ENCODE results near the gene CYRIA. TPM values are rescaled to one million over a fixed set of nuclear protein-coding genes. Genes with fewer than 3 reads are reported as not detected.

CYRIA gene
- total RNA-seq (2021): 3.9 and 4.0 TPM in 2 replicates
- Bru-seq, nascent RNA: percentile 41 among the genes with signal in this experiment
- BruChase-seq, experiment 1, labeled RNA remaining after a 2-hour chase: percentile 35 among the genes with signal in this experiment
- percentile 33 among the genes with signal in this experiment for BruChase-seq, experiment 2, labeled RNA remaining after a 6-hour chase
- long read RNA-seq, full-length matches to known transcripts: 5 of 8 reads
- long read RNA-seq, partial matches to known transcripts: 2 of 8 reads
- long read RNA-seq, other reads (novel, unspliced or antisense): 1 of 8 reads

DNA sequence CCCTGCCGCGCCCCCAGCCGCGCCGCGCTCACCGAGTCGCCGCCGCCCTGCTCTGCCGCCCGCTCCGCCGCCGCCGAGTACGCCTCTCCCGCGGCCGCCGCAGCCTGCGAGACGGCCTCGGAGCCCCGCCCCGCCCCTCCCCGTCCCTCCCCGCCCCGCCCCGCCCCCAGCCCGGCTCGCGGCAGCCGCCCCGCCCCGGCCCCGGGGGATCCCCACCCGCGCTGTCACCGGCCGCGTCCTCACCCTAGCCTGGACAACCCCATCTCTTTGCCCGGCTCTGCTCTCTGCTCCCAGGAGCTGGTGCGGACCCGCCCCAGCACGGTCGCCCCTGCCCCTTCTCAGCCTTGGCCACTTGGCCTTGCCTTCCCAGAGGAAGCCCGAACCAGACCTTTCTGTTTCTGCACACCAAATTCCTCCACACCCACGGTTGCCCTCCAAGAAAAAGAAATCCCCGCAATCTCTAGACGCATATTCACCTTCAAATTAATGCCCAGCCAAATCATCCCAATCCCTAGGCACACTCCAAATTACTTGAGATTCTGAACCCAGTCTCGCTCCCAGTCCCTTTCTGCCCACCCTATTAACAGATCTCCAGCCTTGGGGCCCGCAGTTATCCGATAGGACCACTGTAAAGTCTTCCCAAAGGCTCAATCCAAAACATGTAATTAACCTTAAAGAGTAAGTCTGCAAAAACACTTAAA, at the start of gene CYRIA:
TSS of gene CYRIA (minus strand) at position 87 of the 701 bp plus-strand sequence. CDS start 77,715 bp downstream, outside the sequence.
- peak; percentile 29 to 50 for DNase-seq
- no peaks in the 10 kb centered on the region for H3K9me3 ChIP-seq (ENCODE audit: insufficient read depth, low read depth)
- no peaks in the 10 kb centered on the region for H3K9me2 ChIP-seq (ENCODE audit: insufficient read depth)
- peak within 1 kb of the TSS; percentile 53; the same call in 1 of the 2 replicates for H2AFZ ChIP-seq
- H3K4me3 ChIP-seq: peak within 1 kb of the TSS; percentile 57; the same call in 1 of the 2 replicates
- H3F3A ChIP-seq (ENCODE audit: insufficient read depth, low read depth): no peaks in the 10 kb centered on the region
- ChIA-PET CTCF (no interaction called here), POLR2A (ENCODE audit: unreplicated experiment) (no interaction called here)
- H3K79me2 ChIP-seq (ENCODE audit: low read depth): no peaks in the 10 kb centered on the region
- peak within 1 kb of the TSS; percentile 93 for H3K4me2 ChIP-seq
- no peaks in the 10 kb centered on the region for H3K36me3 ChIP-seq (ENCODE audit: low read depth)
- peaks cover 15% of the 10 kb centered on the region; the same call in 1 of the 2 replicates for H3K27me3 ChIP-seq (ENCODE audit: insufficient read depth, low read depth)
- no peaks in the 10 kb centered on the region for H4K20me1 ChIP-seq (ENCODE audit: insufficient read depth)
- peaks cover 9% of the 10 kb centered on the region for H3K4me1 ChIP-seq (replicated peaks; ENCODE audit: insufficient read depth)
- no TSS peak for BruUV-seq (replicated peaks)
- H3K27ac ChIP-seq: no peak within 1 kb of the TSS
- TF ChIP-seq EZH2 (IDR thresholded peaks at IDR 0.05; ENCODE audit: low read depth): no peak
- no peak for TF ChIP-seq CTCF (conservative IDR thresholded peaks at IDR 0.05)
- intact Hi-C loops (cut with micrococcal nuclease; ENCODE audit: unreplicated experiment): no loop called here

- Histone ChIP-seq H3K27me3 (ENCODE audit: insufficient read depth, low read depth) (no peaks in the 10 kb centered on the region), H3K79me2 (ENCODE audit: low read depth) (no peaks in the 10 kb centered on the region), H2AFZ (no peak overlapping the region), H3F3A (ENCODE audit: insufficient read depth, low read depth) (no peaks in the 10 kb centered on the region), H3K36me3 (ENCODE audit: low read depth) (no peaks in the 10 kb centered on the region), H3K4me1 (replicated peaks; ENCODE audit: insufficient read depth) (no peaks in the 10 kb centered on the region), H3K9me2 (ENCODE audit: insufficient read depth) (no peaks in the 10 kb centered on the region), H3K27ac (no peak overlapping the region), H3K4me3 (no peak overlapping the region), H3K9me3 (ENCODE audit: insufficient read depth, low read depth) (no peaks in the 10 kb centered on the region), H3K4me2 (no peak overlapping the region), H4K20me1 (ENCODE audit: insufficient read depth) (no peaks in the 10 kb centered on the region)
- ChIA-PET POLR2A (ENCODE audit: unreplicated experiment) (no interaction called here), CTCF (no interaction called here)
- TF ChIP-seq CTCF (conservative IDR thresholded peaks at IDR 0.05) (no peak), EZH2 (IDR thresholded peaks at IDR 0.05; ENCODE audit: low read depth) (no peak)
- DNase-seq: no peak
- BruUV-seq (replicated peaks): no TSS peak
- intact Hi-C loops (cut with micrococcal nuclease; ENCODE audit: unreplicated experiment): no loop called here
Measured at GRCh38 chr2:16713011-16713423, 47.4 kb upstream of the CYRIA start.

DNA sequence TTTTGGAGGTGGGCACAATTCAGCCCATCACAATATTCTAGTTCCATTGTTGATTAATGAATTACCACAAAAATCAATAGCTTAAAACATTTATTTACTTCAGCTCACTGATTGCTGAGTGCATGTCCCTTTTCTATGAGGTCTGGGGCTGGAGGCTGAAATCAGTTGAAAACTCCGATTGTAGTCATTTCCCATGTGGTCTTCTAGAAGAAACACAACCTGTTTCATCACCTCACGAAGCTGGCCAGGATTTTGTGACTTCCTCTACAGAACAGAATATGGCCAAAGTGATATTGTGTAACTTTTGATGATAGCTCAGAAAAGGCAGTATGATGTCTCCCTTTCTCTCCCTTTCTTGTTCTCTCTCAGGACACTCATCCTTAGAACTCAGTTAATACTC, 44.1 kb upstream of the CYRIA start:
- Histone ChIP-seq H2AFZ (no peak overlapping the region), H3K79me2 (ENCODE audit: low read depth) (no peaks in the 10 kb centered on the region), H3F3A (ENCODE audit: insufficient read depth, low read depth) (no peaks in the 10 kb centered on the region), H3K27ac (no peak overlapping the region), H3K36me3 (ENCODE audit: low read depth) (no peaks in the 10 kb centered on the region), H3K4me1 (replicated peaks; ENCODE audit: insufficient read depth) (no peaks in the 10 kb centered on the region), H3K27me3 (ENCODE audit: insufficient read depth, low read depth) (no peaks in the 10 kb centered on the region), H3K9me3 (ENCODE audit: insufficient read depth, low read depth) (no peaks in the 10 kb centered on the region), H3K4me3 (no peak overlapping the region), H3K9me2 (ENCODE audit: insufficient read depth) (no peaks in the 10 kb centered on the region), H4K20me1 (ENCODE audit: insufficient read depth) (no peaks in the 10 kb centered on the region), H3K4me2 (no peak overlapping the region)
- ChIA-PET POLR2A (ENCODE audit: unreplicated experiment) (no interaction called here), CTCF (no interaction called here)
- no peak for DNase-seq
- TF ChIP-seq CTCF (conservative IDR thresholded peaks at IDR 0.05) (no peak), EZH2 (IDR thresholded peaks at IDR 0.05; ENCODE audit: low read depth) (no peak)
- BruUV-seq (replicated peaks): no TSS peak
- intact Hi-C loops (cut with micrococcal nuclease; ENCODE audit: unreplicated experiment): no loop called here
